IMR-90 (cell line): ENCODE data around the gene ZNF407. TPM values are rescaled to one million over a fixed set of nuclear protein-coding genes. Genes with fewer than 3 reads are reported as not detected.

ENCODE experiments used
- ATAC-seq: fragments of 200-7000 bp; cut with Tn5 transposase; 2 replicates; pipeline ENCODE4 v1.9.1; 2020; ENCODE audit warnings: low read depth, mild to moderate bottlenecking, moderate library complexity
- BruUV-seq: library from RNA; stranded (reverse); fragments of 400-500 nt; replicated peaks from 2 replicates; lab custom pipeline; 2021; lab: Mats Ljungman, UMichigan
- CTCF ChIA-PET: fragments of 300-600 bp; formaldehyde crosslinking; extraction: SDS; loops from one replicate; lab custom pipeline; 2021; ENCODE audit warnings: antibody characterized with exemption; lab: Yijun Ruan, JAX
- POLR2A ChIA-PET: fragments of 300-600 bp; sonication (Branson Sonifier 250); formaldehyde crosslinking; loops from one replicate; lab custom pipeline; 2022; ENCODE audit warnings: antibody characterized with exemption; ENCODE audit not compliant: unreplicated experiment; lab: Charles Lee
- DNase-seq: peaks from one replicate; pipeline ENCODE4 v3.0.0; 2013
- H2AFZ ChIP-seq: replicated peaks from 2 replicates; pipeline ENCODE3; 2013; ENCODE audit warnings: low read length, mild to moderate bottlenecking; ENCODE audit not compliant: poor library complexity
- H2AK5ac ChIP-seq: 2 replicates; pipeline ENCODE4 v1.6.1; 2013; ENCODE audit warnings: low read depth, low read length, inconsistent platforms
- H2AK9ac ChIP-seq: replicated peaks from 2 replicates; pipeline ENCODE3; 2013; ENCODE audit warnings: mild to moderate bottlenecking, low read depth, low read length, moderate library complexity; ENCODE audit not compliant: poor library complexity
- H2BK120ac ChIP-seq: 2 replicates; pipeline ENCODE4 v1.6.1; 2013; ENCODE audit warnings: low read depth, low read length, inconsistent platforms
- H2BK15ac ChIP-seq: 3 replicates; pipeline ENCODE4 v1.6.1; 2013; ENCODE audit warnings: low read depth, low read length, inconsistent platforms
- H2BK20ac ChIP-seq: 2 replicates; pipeline ENCODE4 v1.6.1; 2013; ENCODE audit warnings: low read depth, mild to moderate bottlenecking, inconsistent platforms, low read length, moderate library complexity
- H2BK5ac ChIP-seq: 2 replicates; pipeline ENCODE4 v1.6.1; 2013; ENCODE audit warnings: mild to moderate bottlenecking, low read depth, low read length, inconsistent platforms; ENCODE audit not compliant: poor library complexity, severe bottlenecking
- H3K14ac ChIP-seq: replicated peaks from 2 replicates; pipeline ENCODE4 v1.6.1; 2013; ENCODE audit warnings: low read depth, low read length, inconsistent platforms
- H3K18ac ChIP-seq: 2 replicates; pipeline ENCODE4 v1.6.1; 2013; ENCODE audit warnings: low read depth, low read length, control low read depth
- H3K23ac ChIP-seq: 2 replicates; pipeline ENCODE4 v1.6.1; 2013; ENCODE audit warnings: low read depth, low read length, inconsistent platforms
- H3K27ac ChIP-seq: 2 replicates; pipeline ENCODE4 v1.5.1; 2013; ENCODE audit warnings: mild to moderate bottlenecking, control low read depth, low read length; ENCODE audit not compliant: insufficient read depth
- H3K27me3 ChIP-seq: 2 replicates; pipeline ENCODE4 v1.6.1; 2013; ENCODE audit warnings: low read length; ENCODE audit not compliant: control insufficient read depth, insufficient read depth
- H3K36me3 ChIP-seq: 2 replicates; pipeline ENCODE4 v1.6.1; 2013; ENCODE audit warnings: low read length, mixed read lengths; ENCODE audit not compliant: control insufficient read depth, insufficient read depth
- H3K4ac ChIP-seq: 2 replicates; pipeline ENCODE4 v1.6.1; 2013; ENCODE audit warnings: low read depth, low read length, inconsistent platforms
- H3K4me1 ChIP-seq: 2 replicates; pipeline ENCODE4 v1.6.1; 2013; ENCODE audit warnings: low read length, mixed read lengths; ENCODE audit not compliant: control insufficient read depth, insufficient read depth
- H3K4me2 ChIP-seq: 2 replicates; pipeline ENCODE4 v1.6.1; 2013; ENCODE audit warnings: low read depth, mild to moderate bottlenecking, control low read depth, low read length, moderate library complexity
- H3K4me3 ChIP-seq: 2 replicates; pipeline ENCODE4 v1.5.1; 2013; ENCODE audit warnings: low read depth, mild to moderate bottlenecking, control low read depth, low read length, moderate library complexity; ENCODE audit not compliant: insufficient read depth
- H3K56ac ChIP-seq: 2 replicates; pipeline ENCODE4 v1.6.1; 2013; ENCODE audit warnings: low read length, inconsistent platforms; ENCODE audit not compliant: insufficient read depth; ENCODE audit errors: extremely low read depth
- H3K79me1 ChIP-seq, 2 experiments: 2 replicates each; pipeline ENCODE4 v1.6.1; 2013; ENCODE audit warnings: low read length in 2 of 2, inconsistent platforms in 1 of 2, low read depth in 1 of 2
- H3K9ac ChIP-seq: 2 replicates; pipeline ENCODE4 v1.6.1; 2013; ENCODE audit warnings: low read depth, low read length, control low read depth
- H3K9me1 ChIP-seq: 2 replicates; pipeline ENCODE4 v1.6.1; 2013; ENCODE audit warnings: low read length, inconsistent platforms; ENCODE audit not compliant: insufficient read depth
- H3K9me3 ChIP-seq: 2 replicates; pipeline ENCODE4 v1.6.1; 2013; ENCODE audit warnings: low read length; ENCODE audit not compliant: control insufficient read depth, insufficient read depth
- H4K20me1 ChIP-seq: 2 replicates; pipeline ENCODE4 v1.6.1; 2013; ENCODE audit warnings: low read length, inconsistent platforms; ENCODE audit not compliant: insufficient read depth
- H4K5ac ChIP-seq: 2 replicates; pipeline ENCODE4 v1.6.1; 2013; ENCODE audit warnings: mild to moderate bottlenecking, low read depth, low read length, control low read depth
- H4K8ac ChIP-seq, 2 experiments: 2 replicates each; pipeline ENCODE4 v1.6.1; 2013; ENCODE audit warnings: low read depth in 2 of 2, low read length in 2 of 2, control low read depth in 1 of 2, inconsistent platforms in 1 of 2
- H4K91ac ChIP-seq: 2 replicates; pipeline ENCODE4 v1.6.1; 2013; ENCODE audit warnings: low read depth, low read length, inconsistent platforms; ENCODE audit not compliant: insufficient read depth
- CEBPB ChIP-seq: IDR thresholded peaks from 2 replicates; pipeline ENCODE4 v1.6.1; 2012; ENCODE audit warnings: low read depth, low read length, improper control_type of control experiment
- CHD1 ChIP-seq: IDR thresholded peaks from 2 replicates; pipeline ENCODE4 v1.6.1; 2012; ENCODE audit warnings: low read depth, low read length, improper control_type of control experiment
- CTCF ChIP-seq: conservative IDR thresholded peaks from 2 replicates; pipeline ENCODE4 v1.5.1; 2012; ENCODE audit warnings: mild to moderate bottlenecking, low read depth, low read length, improper control_type of control experiment
- MAFK ChIP-seq: IDR thresholded peaks from 2 replicates; pipeline ENCODE4 v1.6.1; 2012; ENCODE audit warnings: low read depth, low read length, improper control_type of control experiment
- MAZ ChIP-seq: IDR thresholded peaks from 2 replicates; pipeline ENCODE4 v1.6.1; 2012; ENCODE audit warnings: low read depth, mild to moderate bottlenecking, low read length, improper control_type of control experiment, moderate library complexity, borderline replicate concordance
- MXI1 ChIP-seq: IDR thresholded peaks from 2 replicates; pipeline ENCODE4 v1.6.1; 2012; ENCODE audit warnings: low read depth, mild to moderate bottlenecking, low read length, moderate library complexity, borderline replicate concordance
- RCOR1 ChIP-seq: IDR thresholded peaks from 2 replicates; pipeline ENCODE4 v1.6.1; 2012; ENCODE audit warnings: mild to moderate bottlenecking, low read length, improper control_type of control experiment; ENCODE audit not compliant: insufficient replicate concordance
- WGBS, 2 experiments: methylation state at CpG; one replicate each; pipeline versions ENCODE4 v1.1.5 to v1.1.7; 2013; ENCODE audit warnings: missing lambda C conversion rate in 2 of 2; ENCODE audit not compliant: insufficient read length in 1 of 2; ENCODE audit errors: extremely low coverage in 2 of 2; 5-methylcytosine and 5-hydroxymethylcytosine counted together
- dilution Hi-C: fragments of 300-500 bp; cut with HindIII; formaldehyde crosslinking; loops from one replicate; pipeline ENCODE4 v1.14.3; 2018; ENCODE audit warnings: low sequenced_read_pairs; ENCODE audit not compliant: unreplicated experiment
- in situ Hi-C: fragments of 300-500 bp; cut with MboI; formaldehyde crosslinking; loops from 3 replicates; pipeline ENCODE4 v1.14.3; 2019; ENCODE audit warnings: low sequenced_read_pairs, inconsistent platforms, mixed read lengths
- intact Hi-C: fragments of 100-400 bp; cut with micrococcal nuclease; formaldehyde crosslinking; loops from 2 replicates; pipeline ENCODE4 v1.10.0; 2022
- polyA plus RNA-seq, 3 experiments: library from polyadenylated mRNA; depleted of rRNA; stranded (reverse); fragments of >200 nt; gene quantifications; 2 replicates each; pipeline ENCODE4 v1.2.3, GENCODE V29; 2012; ENCODE audit warnings: low replicate concordance in 1 of 3
- total RNA-seq: library from RNA; depleted of rRNA; stranded (reverse); fragments of >200 nt; gene quantifications from 2 replicates; pipeline ENCODE4 v1.2.3, GENCODE V29; 2012

Gene ZNF407
- total and polyA plus RNA-seq, 2 of the 4 experiments (the other 2 are of a cell fraction): 3.1 to 20.1 TPM

GRCh38 chr18:74989134-74989533 lies 391.5 kb downstream of the ZNF407 start:
- ChIA-PET POLR2A (no interaction called here), CTCF (no interaction called here)
- Histone ChIP-seq H2BK15ac (no peak overlapping the region), H2BK120ac (no peak overlapping the region), H3K4me3 (no peak overlapping the region), H3K18ac (no peak overlapping the region), H4K20me1 (no peaks in the 10 kb centered on the region), H3K9me3 (no peaks in the 10 kb centered on the region), H3K27me3 (no peaks in the 10 kb centered on the region), H3K4ac (no peak overlapping the region), H3K27ac (no peak overlapping the region), H4K5ac (no peak overlapping the region), H3K4me1 (peaks cover 2% of the 10 kb centered on the region), H3K56ac (no peak overlapping the region), H3K4me2 (no peak overlapping the region), H3K9ac (no peak overlapping the region), H2AK9ac (no peak overlapping the region), H2AFZ (no peak overlapping the region), H3K23ac (no peak overlapping the region), H3K9me1 (peaks cover 5% of the 10 kb centered on the region; the same call in 1 of the 2 replicates), H4K91ac (no peak overlapping the region), H3K36me3 (no peaks in the 10 kb centered on the region), H3K79me1 (no peaks in the 10 kb centered on the region), H2BK20ac (no peak overlapping the region), H2AK5ac (no peak overlapping the region), H3K14ac (no peak overlapping the region), H2BK5ac (no peak overlapping the region), H4K8ac (no peak overlapping the region)
- in situ Hi-C loops (no loop called here), intact Hi-C loops (no loop called here), dilution Hi-C loops (no loop called here)
- no peak for TF ChIP-seq CTCF
- no peak for TF ChIP-seq RCOR1
- TF ChIP-seq MAZ: no peak
- no peak for TF ChIP-seq MXI1
- no peak for TF ChIP-seq CEBPB
- TF ChIP-seq CHD1: no peak
- TF ChIP-seq MAFK: no peak
- no TSS peak for BruUV-seq
- ATAC-seq (no peak), DNase-seq (no peak)
- WGBS, 2 experiments: no CpG with 5 or more reads among the region's 4 CpGs
